GM12878 (cell line): ENCODE measurements around the gene TTLL6. TPM values are rescaled to one million over a fixed set of nuclear protein-coding genes. Genes with fewer than 3 reads are reported as not detected.

Source experiments
- ATAC-seq: fragments of 200-7000 bp; cut with Tn5 transposase; 3 replicates; pipeline ENCODE4 v1.9.1; 2020; ENCODE audit warnings: mild to moderate bottlenecking, moderate library complexity
- BruUV-seq: library from RNA; stranded (reverse); fragments of 400-500 nt; replicated peaks from 2 replicates; lab custom pipeline; 2021; lab: Mats Ljungman, UMichigan
- CTCF ChIA-PET: fragments of 300-600 bp; sonication (Branson Sonifier 250); formaldehyde crosslinking; extraction: SDS; loops from one replicate; lab custom pipeline; 2021; ENCODE audit warnings: inconsistent platforms; lab: Yijun Ruan, JAX
- POLR2A ChIA-PET: fragments of 350-600 bp; formaldehyde crosslinking; extraction: SDS; loops from one replicate; lab custom pipeline; 2021; ENCODE audit warnings: inconsistent platforms; lab: Charles Lee
- RAD21 ChIA-PET: fragments of 300-600 bp; sonication (Branson Sonifier 250); formaldehyde crosslinking; loops from one replicate; lab custom pipeline; 2023; ENCODE audit warnings: antibody characterized with exemption; ENCODE audit not compliant: unreplicated experiment; lab: Charles Lee
- SMC1A ChIA-PET: fragments of 300-600 bp; sonication (Branson Sonifier 250); formaldehyde crosslinking; loops from one replicate; lab custom pipeline; 2023; ENCODE audit not compliant: unreplicated experiment, uncharacterized antibody; lab: Charles Lee
- DNase-seq: peaks from one replicate; pipeline ENCODE4 v3.0.0-alpha.2; 2011; ENCODE audit warnings: low read depth, low spot score
- FAIRE-seq: peaks from 3 replicates; lab custom pipeline; 2011; peaks lifted over from hg19 to GRCh38; lab: Jason Lieb, UNC
- H2AFZ ChIP-seq: 2 replicates; pipeline ENCODE4 v1.6.0; 2011; ENCODE audit warnings: low read depth, low read length, control low read depth; ENCODE audit not compliant: control insufficient read depth
- H3K27ac ChIP-seq: 2 replicates; pipeline ENCODE4 v1.5.1; 2011; ENCODE audit warnings: control low read depth; ENCODE audit not compliant: control insufficient read depth, insufficient read depth
- H3K27me3 ChIP-seq, 2 experiments: replicated peaks in 1 of 2; 2 replicates each; pipeline versions ENCODE4 v1.6.0 to v1.6.1; 2011; ENCODE audit warnings: low read length in 1 of 2; ENCODE audit not compliant: control insufficient read depth in 2 of 2, insufficient read depth in 2 of 2
- H3K36me3 ChIP-seq, 2 experiments: 2 replicates each; pipeline ENCODE4 v1.5.1; 2011; ENCODE audit warnings: low read length in 1 of 2; ENCODE audit not compliant: control insufficient read depth in 2 of 2, insufficient read depth in 2 of 2
- H3K4me1 ChIP-seq: 2 replicates; pipeline ENCODE4 v1.6.1; 2011; ENCODE audit warnings: mild to moderate bottlenecking, low read length, moderate library complexity, mixed read lengths; ENCODE audit not compliant: control insufficient read depth, insufficient read depth
- H3K4me2 ChIP-seq: 2 replicates; pipeline ENCODE4 v1.6.0; 2011; ENCODE audit warnings: control low read depth; ENCODE audit not compliant: control insufficient read depth, insufficient read depth
- H3K4me3 ChIP-seq: fragments of 200-600 bp; sonication (generic); 2 replicates; pipeline ENCODE4 v1.5.1; 2016
- H3K79me2 ChIP-seq: 2 replicates; pipeline ENCODE4 v1.6.0; 2011; ENCODE audit warnings: low read length; ENCODE audit not compliant: control insufficient read depth, insufficient read depth
- H3K9ac ChIP-seq: 2 replicates; pipeline ENCODE4 v1.8.0; 2011; ENCODE audit warnings: low read length, control low read depth, mixed read lengths; ENCODE audit not compliant: control insufficient read depth, insufficient read depth
- H3K9me3 ChIP-seq: replicated peaks from 3 replicates; pipeline ENCODE4 v1.5.1; 2011; ENCODE audit warnings: mild to moderate bottlenecking, low read length; ENCODE audit not compliant: control insufficient read depth, insufficient read depth
- H4K20me1 ChIP-seq: 2 replicates; pipeline ENCODE4 v1.6.0; 2011; ENCODE audit not compliant: control insufficient read depth, insufficient read depth
- CBFB ChIP-seq: IDR thresholded peaks from 2 replicates; pipeline ENCODE4 v1.6.1; 2016; ENCODE audit warnings: antibody characterized with exemption, low read depth
- CHD1 ChIP-seq: IDR thresholded peaks from 2 replicates; pipeline ENCODE4 v1.6.1; 2012; ENCODE audit warnings: low read depth, low read length, improper control_type of control experiment
- EZH2 ChIP-seq: IDR thresholded peaks from 2 replicates; pipeline ENCODE4 v1.6.1; 2012; ENCODE audit warnings: low read depth, mild to moderate bottlenecking, control low read depth, inconsistent platforms, low read length, borderline replicate concordance; ENCODE audit not compliant: control insufficient read depth
- MEF2B ChIP-seq: fragments of 450-650 bp; IDR thresholded peaks from 2 replicates; pipeline ENCODE4 v1.6.1; 2018; ENCODE audit warnings: mild to moderate bottlenecking, moderate library complexity; ENCODE audit not compliant: partially characterized antibody, poor library complexity, severe bottlenecking
- MTA2 ChIP-seq: fragments of 450-650 bp; IDR thresholded peaks from 2 replicates; pipeline ENCODE4 v1.6.1; 2016; ENCODE audit warnings: low read depth, mild to moderate bottlenecking, moderate library complexity
- WGBS: methylation state at CpG from one replicate; pipeline ENCODE4 v1.1.6; 2016; ENCODE audit warnings: low lambda C conversion rate; ENCODE audit not compliant: insufficient replicate concordance, insufficient coverage; ENCODE audit errors: missing lambda C conversion rate; 5-methylcytosine and 5-hydroxymethylcytosine counted together
- in situ Hi-C: fragments of 300-500 bp; cut with MboI; formaldehyde crosslinking; loops from 9 replicates; pipeline ENCODE4 v1.14.3; 2018; ENCODE audit warnings: mixed read lengths
- intact Hi-C: fragments of 100-400 bp; cut with micrococcal nuclease; formaldehyde crosslinking; loops from one replicate; pipeline ENCODE4 v1.14.2; 2022; ENCODE audit not compliant: unreplicated experiment
- polyA plus RNA-seq, 11 experiments: library from polyadenylated mRNA; depleted of rRNA in 4 of 11; unstranded in 6 of 11; stranded (reverse) in 5 of 11; fragments of >200 nt; fragmentation: Nextera tagmentation in 4 of 11; fragmentation: Illumina TruSeq in 1 of 11; extraction: Ambion mirVana in 4 of 11; extraction: Trizol in 1 of 11; gene quantifications; 1 replicate in 1 of 11; 2 replicates in 10 of 11; pipeline versions ENCODE4 v1.2.1 to v1.2.3, GENCODE V29; 2011 to 2016; ENCODE audit warnings: inconsistent platforms in 2 of 11, missing spikeins in 2 of 11, low read depth in 1 of 11
- total RNA-seq, 4 experiments: library from RNA; depleted of rRNA in 3 of 4; stranded (reverse); fragments of >200 nt in 3 of 4; fragmentation: Illumina TruSeq in 1 of 4; extraction: Trizol in 1 of 4; gene quantifications; 2 replicates each; pipeline versions ENCODE4 v1.2.1 to v1.2.3, GENCODE V29; 2013 to 2021
- TF ChIP-seq, protein P1 (sequence below), 3 experiments: IDR thresholded peaks in 2 of 3; conservative IDR thresholded peaks in 1 of 3; 2 replicates each; pipeline ENCODE4 v1.5.1; 2011; ENCODE audit warnings: low read depth in 3 of 3, low read length in 3 of 3, mild to moderate bottlenecking in 3 of 3, control low read depth in 2 of 3, moderate library complexity in 2 of 3, inconsistent platforms in 1 of 3, mixed read lengths in 1 of 3; ENCODE audit not compliant: control insufficient read depth in 2 of 3, insufficient read depth in 1 of 3; ENCODE audit errors: extremely low read depth in 1 of 3

Gene TTLL6
- total and polyA plus RNA-seq, 10 of the 15 experiments (the other 5 are each of a cell fraction or from before 2014, with no cell fraction given), result 0.06 to 0.36 (median 0.13) TPM; not detected in 4

DNA sequence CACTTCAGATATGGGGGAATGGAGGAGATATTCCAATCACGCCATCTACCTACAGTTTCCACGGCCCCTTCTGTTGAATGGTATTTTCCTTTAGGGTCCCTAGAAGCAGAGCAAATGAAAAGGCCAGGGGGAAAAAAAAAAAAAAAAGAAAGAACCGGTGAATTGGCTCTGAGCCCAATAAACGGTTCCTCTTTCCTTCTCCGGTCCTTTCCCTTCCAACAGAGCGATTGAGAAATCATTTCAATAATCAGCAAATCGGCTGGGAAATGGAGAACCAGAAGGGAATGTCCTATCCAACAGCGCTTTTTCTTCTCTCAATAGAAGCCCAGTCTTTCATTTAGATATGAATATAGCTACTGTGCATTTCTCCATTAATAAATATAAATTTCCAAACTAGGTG is 61.7 kb downstream of the TTLL6 start (continued):
- TF ChIP-seq MEF2B, result no peak
- TF ChIP-seq, protein P1, sequence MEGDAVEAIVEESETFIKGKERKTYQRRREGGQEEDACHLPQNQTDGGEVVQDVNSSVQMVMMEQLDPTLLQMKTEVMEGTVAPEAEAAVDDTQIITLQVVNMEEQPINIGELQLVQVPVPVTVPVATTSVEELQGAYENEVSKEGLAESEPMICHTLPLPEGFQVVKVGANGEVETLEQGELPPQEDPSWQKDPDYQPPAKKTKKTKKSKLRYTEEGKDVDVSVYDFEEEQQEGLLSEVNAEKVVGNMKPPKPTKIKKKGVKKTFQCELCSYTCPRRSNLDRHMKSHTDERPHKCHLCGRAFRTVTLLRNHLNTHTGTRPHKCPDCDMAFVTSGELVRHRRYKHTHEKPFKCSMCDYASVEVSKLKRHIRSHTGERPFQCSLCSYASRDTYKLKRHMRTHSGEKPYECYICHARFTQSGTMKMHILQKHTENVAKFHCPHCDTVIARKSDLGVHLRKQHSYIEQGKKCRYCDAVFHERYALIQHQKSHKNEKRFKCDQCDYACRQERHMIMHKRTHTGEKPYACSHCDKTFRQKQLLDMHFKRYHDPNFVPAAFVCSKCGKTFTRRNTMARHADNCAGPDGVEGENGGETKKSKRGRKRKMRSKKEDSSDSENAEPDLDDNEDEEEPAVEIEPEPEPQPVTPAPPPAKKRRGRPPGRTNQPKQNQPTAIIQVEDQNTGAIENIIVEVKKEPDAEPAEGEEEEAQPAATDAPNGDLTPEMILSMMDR (IDR thresholded peaks at IDR 0.05 in 2 of 3, conservative IDR thresholded peaks at IDR 0.05 in 1 of 3; ENCODE audit: control insufficient read depth in 2 of 3, extremely low read depth in 1 of 3, insufficient read depth in 1 of 3, low read depth in 3 of 3, low read length in 3 of 3), result no peak

DNA sequence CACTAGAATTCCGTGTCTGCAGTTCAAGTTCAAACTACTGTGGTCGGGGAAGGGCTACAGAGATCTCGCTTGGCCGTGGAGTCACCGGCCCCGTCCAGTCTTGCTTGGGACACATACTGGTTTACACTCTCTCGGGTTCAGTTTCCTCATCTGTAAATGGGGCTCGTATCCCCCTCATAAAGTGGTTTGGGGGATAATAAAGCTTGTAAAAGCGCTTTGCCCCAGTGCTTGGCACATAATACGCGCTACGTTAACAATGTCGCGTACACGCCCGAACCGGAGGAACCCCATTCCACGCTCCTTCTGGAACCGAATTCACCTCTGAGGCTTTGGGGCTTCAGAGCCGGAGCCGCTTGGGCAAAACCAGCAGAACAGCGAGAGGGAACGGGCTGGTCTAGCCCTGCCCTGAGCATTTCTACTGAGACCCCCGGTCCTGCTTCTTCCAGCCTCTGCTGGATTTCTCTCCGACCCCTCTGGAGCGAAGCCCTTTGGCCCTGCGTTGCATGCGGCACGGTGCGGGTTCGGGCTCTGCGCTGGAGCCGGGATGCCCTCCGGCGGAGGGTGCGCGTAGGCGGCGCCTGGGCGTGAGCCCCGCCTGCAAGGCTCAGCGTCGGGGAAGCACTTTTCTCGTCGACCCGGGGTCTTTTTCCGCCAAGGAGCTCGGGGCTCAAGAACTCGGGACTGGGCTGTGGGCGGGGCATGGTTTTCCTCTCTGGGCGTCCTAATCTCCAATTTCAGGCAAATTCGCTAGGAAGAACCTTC is 62.3 kb downstream of the TTLL6 start:
- H3K4me2 ChIP-seq, result no peak overlapping the region
- H3K4me1 ChIP-seq, result no peaks in the 10 kb centered on the region
- in situ Hi-C loops, result no loop called here
- ChIA-PET CTCF (no interaction called here), SMC1A (no interaction called here), RAD21 (no interaction called here), POLR2A (no interaction called here)
- DNase-seq (no peak), ATAC-seq (no peak), FAIRE-seq (no peak)
- H4K20me1 ChIP-seq, result peaks cover 2% of the 10 kb centered on the region; the same call in 1 of the 2 replicates
- peaks cover 27 to 34% of the 10 kb centered on the region in 2 experiments for H3K27me3 ChIP-seq
- no peaks in the 10 kb centered on the region for H3K9me3 ChIP-seq
- H3K9ac ChIP-seq, result no peak overlapping the region
- H3K27ac ChIP-seq, result no peak overlapping the region
- H2AFZ ChIP-seq, result no peak overlapping the region
- intact Hi-C loops, result no loop called here
- no peak for TF ChIP-seq CBFB
- 0 out of 2 replicates have a peak, but pooled peaks have one; percentile 60 for TF ChIP-seq EZH2
- TF ChIP-seq MTA2, result no peak
- TF ChIP-seq CHD1, result no peak
- H3K4me3 ChIP-seq, result no peak overlapping the region
- no peaks in the 10 kb centered on the region for H3K36me3 ChIP-seq
- no peaks in the 10 kb centered on the region for H3K79me2 ChIP-seq
- no TSS peak for BruUV-seq
- 53% methylated on average over 50 of the region's 52 CpGs for WGBS
